Kidney tubule cell (primary cell): Measurements from ENCODE around the gene YKT6.

Source experiments
- DNase-seq: peaks from one replicate; pipeline ENCODE4 v3.0.0-alpha.2; 2018; ENCODE audit warnings: low spot score

Gene YKT6

DNA sequence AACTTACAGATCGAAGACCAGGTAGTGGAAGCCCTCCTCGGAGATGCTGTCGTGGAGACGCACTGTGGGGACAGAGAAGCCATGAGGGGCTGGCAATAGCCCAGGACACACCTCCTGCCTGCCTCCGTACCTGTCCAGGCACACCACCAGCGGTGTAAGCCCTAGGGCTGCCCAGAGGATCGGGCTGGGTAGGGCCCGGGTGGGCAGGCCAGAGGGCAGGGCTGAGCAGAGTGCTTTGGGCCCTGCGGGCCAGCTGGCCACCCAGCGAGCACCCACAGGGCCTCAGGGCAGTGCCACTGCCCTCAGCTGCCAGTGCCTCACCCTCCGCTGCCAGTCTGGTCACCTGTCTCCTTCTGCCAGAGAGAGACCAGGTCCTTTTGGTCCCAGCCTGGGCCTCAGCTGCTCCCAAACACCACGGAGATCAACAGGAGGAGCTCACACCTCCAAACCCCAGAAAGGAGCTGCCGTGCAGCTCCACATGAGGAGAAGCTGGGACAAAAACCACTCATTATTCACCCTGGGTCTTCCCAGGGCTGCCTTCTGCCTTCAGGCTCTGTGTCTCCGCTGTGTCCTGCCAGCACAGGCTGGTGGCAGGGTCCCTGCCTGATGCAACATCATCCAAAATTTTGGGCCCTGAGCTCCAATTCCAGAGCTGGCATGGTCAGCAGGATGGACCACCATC lies 58.2 kb downstream of the YKT6 start:
- DNase-seq = no peak

DNA sequence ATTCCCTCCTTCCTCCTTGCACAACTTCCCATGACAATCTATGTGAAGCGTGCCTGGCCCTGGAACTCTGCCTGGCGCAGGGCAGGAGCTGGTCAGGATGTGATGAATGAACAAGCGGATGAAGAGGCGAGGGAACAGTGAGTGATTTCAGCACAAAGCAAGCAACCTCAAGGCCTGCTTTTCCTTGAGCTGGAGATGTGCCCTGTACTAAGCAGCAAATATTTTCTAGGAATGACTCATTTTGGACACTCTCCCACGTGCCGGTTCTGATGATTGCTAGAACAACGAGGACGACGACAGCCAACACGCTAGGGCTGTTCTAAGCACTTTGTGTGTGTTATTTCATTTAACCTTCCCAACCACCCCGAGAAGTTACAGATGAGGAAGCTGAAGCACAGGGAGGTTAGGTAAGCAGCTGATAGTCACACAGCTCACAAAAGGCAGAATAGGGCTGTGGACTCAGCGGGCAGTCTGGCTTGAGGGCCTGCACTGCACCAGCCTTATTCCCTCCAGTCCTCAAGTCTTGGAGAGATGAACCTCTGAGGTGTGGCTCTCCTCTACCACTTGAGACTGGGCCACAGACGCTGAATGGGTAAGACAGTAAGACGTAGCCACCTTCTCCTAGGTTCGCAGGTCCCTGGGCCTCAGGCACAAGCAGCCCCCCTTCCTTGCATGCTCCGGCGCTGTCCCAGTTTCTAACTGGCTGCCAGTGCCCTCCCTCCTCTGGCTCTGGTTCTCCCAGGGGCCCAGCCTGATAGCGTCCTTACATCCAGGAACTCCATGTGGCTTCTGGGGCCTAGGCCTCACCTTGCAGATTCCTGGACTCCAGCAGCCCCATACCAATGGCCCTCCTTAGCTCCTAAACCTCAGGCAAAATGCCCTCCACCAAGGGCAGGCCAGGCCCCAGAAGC lies 59.0 kb downstream of the YKT6 start:
- DNase-seq = peak; percentile 60

DNA sequence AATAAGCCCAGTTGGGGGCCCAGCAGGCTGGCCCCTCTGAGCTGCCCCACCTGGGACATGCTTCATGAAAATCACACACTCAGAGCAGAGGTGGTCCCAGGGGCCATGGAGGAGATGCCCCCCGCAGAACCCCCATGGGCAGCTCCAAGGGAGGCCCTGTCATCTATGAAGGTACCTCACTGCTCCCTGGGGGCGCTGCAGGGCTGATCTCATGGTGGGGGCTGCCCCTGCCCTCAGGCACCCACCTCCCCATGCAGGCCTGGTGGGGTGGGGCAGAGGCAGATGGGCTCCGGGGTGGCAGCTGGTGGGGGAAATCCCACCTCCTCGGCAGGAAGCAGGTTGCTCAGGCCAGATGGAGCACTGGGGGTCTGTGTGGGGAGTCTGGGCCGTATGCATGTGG lies 60.5 kb downstream of the YKT6 start:
- DNase-seq = no peak

DNA sequence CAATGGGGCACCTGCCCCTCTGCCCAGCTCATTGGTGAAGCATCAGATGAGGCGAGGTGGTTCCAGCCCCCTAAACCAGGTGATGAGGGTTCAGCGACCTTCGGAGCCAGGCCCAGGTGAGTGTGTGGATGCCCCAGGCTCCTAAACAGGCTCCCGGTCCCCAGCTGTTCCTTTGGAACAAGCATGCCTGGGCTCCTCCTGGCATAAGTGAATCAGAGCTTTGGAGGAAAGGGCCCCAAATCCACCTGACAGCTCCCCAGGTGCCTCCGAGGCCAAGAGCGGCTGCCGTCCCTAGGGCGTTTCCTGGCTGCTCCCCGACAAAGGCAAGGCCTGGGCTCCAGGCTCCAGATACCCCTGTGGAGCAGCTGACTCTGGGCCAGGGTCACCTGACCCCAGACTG lies 61.3 kb downstream of the YKT6 start:
- DNase-seq = no peak

DNA sequence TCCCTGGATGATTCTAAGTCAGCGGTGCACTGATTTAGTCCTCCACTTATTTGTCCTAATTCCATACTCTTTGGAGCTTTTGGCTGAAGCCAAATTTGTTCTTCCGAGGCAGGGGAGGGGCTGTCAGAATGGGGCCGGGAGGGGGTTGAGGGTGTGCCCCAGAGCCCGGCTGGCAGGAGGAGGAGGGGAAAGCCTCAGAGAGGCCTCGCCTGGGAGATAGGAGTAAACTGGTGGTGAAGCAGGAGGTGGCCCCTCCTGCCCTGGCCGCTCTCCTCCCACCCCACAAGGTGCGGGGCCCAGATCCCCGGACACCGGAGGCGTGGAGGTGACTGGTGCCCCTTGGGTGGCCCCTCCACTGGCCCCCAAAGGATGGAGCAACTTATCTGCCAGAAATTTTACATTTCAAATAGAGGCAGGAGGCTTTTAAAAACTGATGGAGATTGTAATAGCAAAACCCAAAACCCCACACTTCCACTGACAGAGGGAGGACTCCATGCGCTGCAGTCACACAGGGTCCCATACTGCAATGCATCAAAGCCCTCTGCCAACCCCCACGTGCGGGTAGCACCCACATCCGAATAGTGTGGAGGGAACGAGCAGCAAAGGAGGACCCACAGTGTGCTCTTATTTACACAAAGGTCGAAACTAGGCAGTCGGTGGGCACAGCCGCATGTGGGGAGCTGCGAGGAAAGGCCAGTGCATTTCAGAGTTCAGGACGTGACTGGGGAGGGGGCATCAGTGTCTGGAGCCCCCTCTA lies 62.7 kb downstream of the YKT6 start:
- DNase-seq = no peak
